HEK293 (cell line): Measurements from ENCODE around the gene RLF.

Experiments
- CTCF ChIP-seq: fragments of 450-650 bp; formaldehyde crosslinking; IDR thresholded peaks from 2 replicates; pipeline ENCODE4 v1.5.1; 2016; ENCODE audit warnings: missing biosample characterization, missing genetic modification characterization
- REPIN1 ChIP-seq: fragments of 450-650 bp; formaldehyde crosslinking; IDR thresholded peaks from 2 replicates; pipeline ENCODE4 v1.5.1; 2017; ENCODE audit warnings: missing biosample characterization, missing genetic modification characterization, low read depth
- SALL2 ChIP-seq: fragments of 450-650 bp; formaldehyde crosslinking; IDR thresholded peaks from 2 replicates; pipeline ENCODE4 v1.5.0; 2017; ENCODE audit warnings: missing biosample characterization, mild to moderate bottlenecking, missing genetic modification characterization, borderline replicate concordance
- YY1 ChIP-seq: fragments of 450-650 bp; formaldehyde crosslinking; IDR thresholded peaks from 2 replicates; pipeline ENCODE4 v1.5.1; 2018; ENCODE audit warnings: missing biosample characterization, missing genetic modification characterization
- ZBTB8A ChIP-seq: fragments of 450-650 bp; formaldehyde crosslinking; IDR thresholded peaks from 2 replicates; pipeline ENCODE4 v1.5.1; 2016; ENCODE audit warnings: missing biosample characterization, missing genetic modification characterization
- ZNF214 ChIP-seq: fragments of 450-650 bp; formaldehyde crosslinking; IDR thresholded peaks from 2 replicates; pipeline ENCODE4 v1.5.1; 2017; ENCODE audit warnings: missing biosample characterization, mild to moderate bottlenecking, missing genetic modification characterization, borderline replicate concordance
- ZNF24 ChIP-seq: fragments of 450-650 bp; formaldehyde crosslinking; IDR thresholded peaks from 2 replicates; pipeline ENCODE4 v1.5.1; 2016; ENCODE audit warnings: missing biosample characterization, missing genetic modification characterization
- ZNF558 ChIP-seq: fragments of 450-650 bp; formaldehyde crosslinking; IDR thresholded peaks from 2 replicates; pipeline ENCODE4 v1.5.1; 2016; ENCODE audit warnings: missing biosample characterization, missing genetic modification characterization
- ZNF747 ChIP-seq: fragments of 450-650 bp; formaldehyde crosslinking; IDR thresholded peaks from 2 replicates; pipeline ENCODE4 v1.5.1; 2016; ENCODE audit warnings: missing biosample characterization, missing genetic modification characterization
- TF ChIP-seq, protein P1 (sequence below): fragments of 450-650 bp; formaldehyde crosslinking; IDR thresholded peaks from 2 replicates; pipeline ENCODE4 v1.5.1; 2016; ENCODE audit warnings: missing biosample characterization, missing genetic modification characterization
- TF ChIP-seq, protein P2 (sequence below): fragments of 450-650 bp; formaldehyde crosslinking; IDR thresholded peaks from 2 replicates; pipeline ENCODE4 v1.5.1; 2016; ENCODE audit warnings: missing biosample characterization, missing genetic modification characterization
- TF ChIP-seq, protein P3 (sequence below): fragments of 450-650 bp; formaldehyde crosslinking; IDR thresholded peaks from 2 replicates; pipeline ENCODE4 v1.5.1; 2017; ENCODE audit warnings: missing biosample characterization, missing genetic modification characterization
- TF ChIP-seq, protein P4 (sequence below): fragments of 450-650 bp; formaldehyde crosslinking; IDR thresholded peaks from 2 replicates; pipeline ENCODE4 v1.5.1; 2016; ENCODE audit warnings: missing biosample characterization, missing genetic modification characterization

GRCh38 chr1:40133839-40134238 is 27.3 kb upstream of the RLF start:
- no peak for TF ChIP-seq CTCF
- TF ChIP-seq SALL2 (tag by site-specific recombination) = no peak
- TF ChIP-seq REPIN1 = no peak
- TF ChIP-seq, protein P1, sequence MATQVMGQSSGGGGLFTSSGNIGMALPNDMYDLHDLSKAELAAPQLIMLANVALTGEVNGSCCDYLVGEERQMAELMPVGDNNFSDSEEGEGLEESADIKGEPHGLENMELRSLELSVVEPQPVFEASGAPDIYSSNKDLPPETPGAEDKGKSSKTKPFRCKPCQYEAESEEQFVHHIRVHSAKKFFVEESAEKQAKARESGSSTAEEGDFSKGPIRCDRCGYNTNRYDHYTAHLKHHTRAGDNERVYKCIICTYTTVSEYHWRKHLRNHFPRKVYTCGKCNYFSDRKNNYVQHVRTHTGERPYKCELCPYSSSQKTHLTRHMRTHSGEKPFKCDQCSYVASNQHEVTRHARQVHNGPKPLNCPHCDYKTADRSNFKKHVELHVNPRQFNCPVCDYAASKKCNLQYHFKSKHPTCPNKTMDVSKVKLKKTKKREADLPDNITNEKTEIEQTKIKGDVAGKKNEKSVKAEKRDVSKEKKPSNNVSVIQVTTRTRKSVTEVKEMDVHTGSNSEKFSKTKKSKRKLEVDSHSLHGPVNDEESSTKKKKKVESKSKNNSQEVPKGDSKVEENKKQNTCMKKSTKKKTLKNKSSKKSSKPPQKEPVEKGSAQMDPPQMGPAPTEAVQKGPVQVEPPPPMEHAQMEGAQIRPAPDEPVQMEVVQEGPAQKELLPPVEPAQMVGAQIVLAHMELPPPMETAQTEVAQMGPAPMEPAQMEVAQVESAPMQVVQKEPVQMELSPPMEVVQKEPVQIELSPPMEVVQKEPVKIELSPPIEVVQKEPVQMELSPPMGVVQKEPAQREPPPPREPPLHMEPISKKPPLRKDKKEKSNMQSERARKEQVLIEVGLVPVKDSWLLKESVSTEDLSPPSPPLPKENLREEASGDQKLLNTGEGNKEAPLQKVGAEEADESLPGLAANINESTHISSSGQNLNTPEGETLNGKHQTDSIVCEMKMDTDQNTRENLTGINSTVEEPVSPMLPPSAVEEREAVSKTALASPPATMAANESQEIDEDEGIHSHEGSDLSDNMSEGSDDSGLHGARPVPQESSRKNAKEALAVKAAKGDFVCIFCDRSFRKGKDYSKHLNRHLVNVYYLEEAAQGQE (tag by site-specific recombination) = no peak
- TF ChIP-seq, protein P2, sequence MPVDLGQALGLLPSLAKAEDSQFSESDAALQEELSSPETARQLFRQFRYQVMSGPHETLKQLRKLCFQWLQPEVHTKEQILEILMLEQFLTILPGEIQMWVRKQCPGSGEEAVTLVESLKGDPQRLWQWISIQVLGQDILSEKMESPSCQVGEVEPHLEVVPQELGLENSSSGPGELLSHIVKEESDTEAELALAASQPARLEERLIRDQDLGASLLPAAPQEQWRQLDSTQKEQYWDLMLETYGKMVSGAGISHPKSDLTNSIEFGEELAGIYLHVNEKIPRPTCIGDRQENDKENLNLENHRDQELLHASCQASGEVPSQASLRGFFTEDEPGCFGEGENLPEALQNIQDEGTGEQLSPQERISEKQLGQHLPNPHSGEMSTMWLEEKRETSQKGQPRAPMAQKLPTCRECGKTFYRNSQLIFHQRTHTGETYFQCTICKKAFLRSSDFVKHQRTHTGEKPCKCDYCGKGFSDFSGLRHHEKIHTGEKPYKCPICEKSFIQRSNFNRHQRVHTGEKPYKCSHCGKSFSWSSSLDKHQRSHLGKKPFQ = no peak
- no peak for TF ChIP-seq YY1 (tag by site-specific recombination)
- TF ChIP-seq ZNF214 (tag by site-specific recombination) = no peak
- TF ChIP-seq, protein P3, sequence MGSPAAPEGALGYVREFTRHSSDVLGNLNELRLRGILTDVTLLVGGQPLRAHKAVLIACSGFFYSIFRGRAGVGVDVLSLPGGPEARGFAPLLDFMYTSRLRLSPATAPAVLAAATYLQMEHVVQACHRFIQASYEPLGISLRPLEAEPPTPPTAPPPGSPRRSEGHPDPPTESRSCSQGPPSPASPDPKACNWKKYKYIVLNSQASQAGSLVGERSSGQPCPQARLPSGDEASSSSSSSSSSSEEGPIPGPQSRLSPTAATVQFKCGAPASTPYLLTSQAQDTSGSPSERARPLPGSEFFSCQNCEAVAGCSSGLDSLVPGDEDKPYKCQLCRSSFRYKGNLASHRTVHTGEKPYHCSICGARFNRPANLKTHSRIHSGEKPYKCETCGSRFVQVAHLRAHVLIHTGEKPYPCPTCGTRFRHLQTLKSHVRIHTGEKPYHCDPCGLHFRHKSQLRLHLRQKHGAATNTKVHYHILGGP (tag by site-specific recombination) = no peak
- no peak for TF ChIP-seq ZNF747 (tag by site-specific recombination)
- no peak for TF ChIP-seq ZNF558 (tag by site-specific recombination)
- TF ChIP-seq, protein P4, sequence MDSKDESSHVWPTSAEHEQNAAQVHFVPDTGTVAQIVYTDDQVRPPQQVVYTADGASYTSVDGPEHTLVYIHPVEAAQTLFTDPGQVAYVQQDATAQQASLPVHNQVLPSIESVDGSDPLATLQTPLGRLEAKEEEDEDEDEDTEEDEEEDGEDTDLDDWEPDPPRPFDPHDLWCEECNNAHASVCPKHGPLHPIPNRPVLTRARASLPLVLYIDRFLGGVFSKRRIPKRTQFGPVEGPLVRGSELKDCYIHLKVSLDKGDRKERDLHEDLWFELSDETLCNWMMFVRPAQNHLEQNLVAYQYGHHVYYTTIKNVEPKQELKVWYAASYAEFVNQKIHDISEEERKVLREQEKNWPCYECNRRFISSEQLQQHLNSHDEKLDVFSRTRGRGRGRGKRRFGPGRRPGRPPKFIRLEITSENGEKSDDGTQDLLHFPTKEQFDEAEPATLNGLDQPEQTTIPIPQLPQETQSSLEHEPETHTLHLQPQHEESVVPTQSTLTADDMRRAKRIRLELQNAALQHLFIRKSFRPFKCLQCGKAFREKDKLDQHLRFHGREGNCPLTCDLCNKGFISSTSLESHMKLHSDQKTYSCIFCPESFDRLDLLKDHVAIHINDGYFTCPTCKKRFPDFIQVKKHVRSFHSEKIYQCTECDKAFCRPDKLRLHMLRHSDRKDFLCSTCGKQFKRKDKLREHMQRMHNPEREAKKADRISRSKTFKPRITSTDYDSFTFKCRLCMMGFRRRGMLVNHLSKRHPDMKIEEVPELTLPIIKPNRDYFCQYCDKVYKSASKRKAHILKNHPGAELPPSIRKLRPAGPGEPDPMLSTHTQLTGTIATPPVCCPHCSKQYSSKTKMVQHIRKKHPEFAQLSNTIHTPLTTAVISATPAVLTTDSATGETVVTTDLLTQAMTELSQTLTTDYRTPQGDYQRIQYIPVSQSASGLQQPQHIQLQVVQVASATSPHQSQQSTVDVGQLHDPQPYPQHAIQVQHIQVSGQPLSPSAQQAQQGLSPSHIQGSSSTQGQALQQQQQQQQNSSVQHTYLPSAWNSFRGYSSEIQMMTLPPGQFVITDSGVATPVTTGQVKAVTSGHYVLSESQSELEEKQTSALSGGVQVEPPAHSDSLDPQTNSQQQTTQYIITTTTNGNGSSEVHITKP = no peak
- no peak for TF ChIP-seq ZBTB8A (tag by site-specific recombination)
- no peak for TF ChIP-seq ZNF24
